ENCODE data around the gene BCAN.

Gene BCAN

GRCh38 chr1:156659661-156659987, 17.7 kb downstream of the BCAN start:
- Mint-ChIP-seq H3K4me1 (peaks cover 72% of the 10 kb centered on the region), H3K27ac (no peak overlapping the region)

GRCh38 chr1:156659988-156660751, 18.3 kb downstream of the BCAN start:
- peak overlapping the region; percentile 80 to 81 for H3K4me3 Mint-ChIP-seq
- peaks cover 33% of the 10 kb centered on the region for H3K27me3 Mint-ChIP-seq
- DNase-seq (peak; percentile 96 to 97), ATAC-seq (peak; percentile 90)
- H3K4me1 Mint-ChIP-seq = peaks cover 72% of the 10 kb centered on the region
- peak overlapping the region; percentile 73 to 80 for H3K27ac Mint-ChIP-seq
- no peaks in the 10 kb centered on the region for H3K9me3 Mint-ChIP-seq

More at GRCh38 chr1:156659661-156659987, 17.7 kb downstream of the BCAN start:
- DNase-seq = no peak
- Mint-ChIP-seq H3K9me3 (no peaks in the 10 kb centered on the region), H3K4me3 (peak overlapping the region; percentile 80 to 81), H3K27me3 (peaks cover 38% of the 10 kb centered on the region)
- ATAC-seq = no peak

GRCh38 chr1:156660752-156661112, 18.8 kb downstream of the BCAN start:
- ATAC-seq = peak; percentile 13
- H3K9me3 Mint-ChIP-seq = no peaks in the 10 kb centered on the region
- H3K4me1 Mint-ChIP-seq = peaks cover 77% of the 10 kb centered on the region
- H3K27me3 Mint-ChIP-seq = peaks cover 33% of the 10 kb centered on the region
- DNase-seq = no peak
- peak overlapping the region; percentile 80 to 81 for H3K4me3 Mint-ChIP-seq
- H3K27ac Mint-ChIP-seq = peak overlapping the region; percentile 20 to 80

GRCh38 chr1:156662005-156662799, 20.3 kb downstream of the BCAN start:
- H3K9me3 Mint-ChIP-seq = no peaks in the 10 kb centered on the region
- H3K27ac Mint-ChIP-seq = no peak overlapping the region
- ATAC-seq (no peak), DNase-seq (no peak)
- H3K4me3 Mint-ChIP-seq = no peak overlapping the region
- H3K27me3 Mint-ChIP-seq = peaks cover 22% of the 10 kb centered on the region
- peaks cover 71% of the 10 kb centered on the region for H3K4me1 Mint-ChIP-seq

GRCh38 chr1:156662800-156663055, 20.8 kb downstream of the BCAN start:
- peaks cover 16% of the 10 kb centered on the region for H3K27me3 Mint-ChIP-seq
- peaks cover 66% of the 10 kb centered on the region for H3K4me1 Mint-ChIP-seq
- H3K9me3 Mint-ChIP-seq = no peaks in the 10 kb centered on the region
- ATAC-seq (no peak), DNase-seq (no peak)
- peak overlapping the region in 1 of 2 donors; percentile 79 for H3K27ac Mint-ChIP-seq
- no peak overlapping the region for H3K4me3 Mint-ChIP-seq

GRCh38 chr1:156663178-156663577, 21.3 kb downstream of the BCAN start:
- H3K4me1 Mint-ChIP-seq = peaks cover 61% of the 10 kb centered on the region

GRCh38 chr1:156664046-156664766, 22.3 kb downstream of the BCAN start:
- Mint-ChIP-seq H3K9me3 (no peaks in the 10 kb centered on the region), H3K4me1 (peaks cover 52% of the 10 kb centered on the region), H3K4me3 (no peak overlapping the region), H3K27me3 (peaks cover 9% of the 10 kb centered on the region), H3K27ac (no peak overlapping the region)
- DNase-seq (no peak), ATAC-seq (no peak)

More at GRCh38 chr1:156663178-156663577, 21.3 kb downstream of the BCAN start:
- Mint-ChIP-seq H3K9me3 (no peaks in the 10 kb centered on the region), H3K27ac (peak overlapping the region in 1 of 2 donors; percentile 79), H3K4me3 (no peak overlapping the region), H3K27me3 (peaks cover 12% of the 10 kb centered on the region)
- ATAC-seq = no peak
- DNase-seq = no peak

- H3K9me3 Mint-ChIP-seq = no peaks in the 10 kb centered on the region
- peaks cover 9% of the 10 kb centered on the region for H3K27me3 Mint-ChIP-seq
- H3K27ac Mint-ChIP-seq = no peak overlapping the region
- DNase-seq = no peak
- no peak overlapping the region for H3K4me3 Mint-ChIP-seq
- H3K4me1 Mint-ChIP-seq = peaks cover 45% of the 10 kb centered on the region
- ATAC-seq = no peak
Measured at GRCh38 chr1:156664767-156665411, 23.0 kb downstream of the BCAN start.

GRCh38 chr1:156665539-156665938, 23.6 kb downstream of the BCAN start:
- DNase-seq = no peak
- no peaks in the 10 kb centered on the region for H3K9me3 Mint-ChIP-seq
- ATAC-seq = no peak
- H3K4me3 Mint-ChIP-seq = no peak overlapping the region
- peaks cover 9% of the 10 kb centered on the region for H3K27me3 Mint-ChIP-seq
- peaks cover 38% of the 10 kb centered on the region for H3K4me1 Mint-ChIP-seq
- H3K27ac Mint-ChIP-seq = peak overlapping the region in 1 of 2 donors; percentile 14

GRCh38 chr1:156666862-156667609, 25.1 kb downstream of the BCAN start:
- DNase-seq (no peak), ATAC-seq (peak; percentile 13)
- Mint-ChIP-seq H3K4me3 (no peak overlapping the region), H3K9me3 (no peaks in the 10 kb centered on the region), H3K27ac (peak overlapping the region in 1 of 2 donors; percentile 37), H3K4me1 (peaks cover 23% of the 10 kb centered on the region), H3K27me3 (peaks cover 23% of the 10 kb centered on the region)

- H3K4me1 Mint-ChIP-seq = peaks cover 19% of the 10 kb centered on the region
- ATAC-seq (no peak), DNase-seq (no peak)
- H3K27me3 Mint-ChIP-seq = peaks cover 28% of the 10 kb centered on the region
- H3K9me3 Mint-ChIP-seq = no peaks in the 10 kb centered on the region
- H3K27ac Mint-ChIP-seq = no peak overlapping the region
- H3K4me3 Mint-ChIP-seq = no peak overlapping the region
Measured at GRCh38 chr1:156667610-156667967, 25.7 kb downstream of the BCAN start.

- Mint-ChIP-seq H3K27ac (no peak overlapping the region), H3K4me3 (no peak overlapping the region), H3K9me3 (no peaks in the 10 kb centered on the region), H3K27me3 (peaks cover 34% of the 10 kb centered on the region), H3K4me1 (peaks cover 14% of the 10 kb centered on the region)
- DNase-seq = no peak
- no peak for ATAC-seq
Measured at GRCh38 chr1:156667968-156668709, 26.2 kb downstream of the BCAN start.

GRCh38 chr1:156668801-156669637, 27.1 kb downstream of the BCAN start:
- Mint-ChIP-seq H3K4me1 (peaks cover 7% of the 10 kb centered on the region), H3K27ac (peak overlapping the region in 1 of 2 donors; percentile 17), H3K9me3 (no peaks in the 10 kb centered on the region), H3K4me3 (no peak overlapping the region), H3K27me3 (peaks cover 42% of the 10 kb centered on the region)
- DNase-seq (no peak), ATAC-seq (no peak)

- peaks cover 50% of the 10 kb centered on the region for H3K27me3 Mint-ChIP-seq
- peaks cover 7% of the 10 kb centered on the region for H3K4me1 Mint-ChIP-seq
- H3K9me3 Mint-ChIP-seq = no peaks in the 10 kb centered on the region
- no peak for ATAC-seq
- no peak for DNase-seq
- H3K4me3 Mint-ChIP-seq = no peak overlapping the region
- H3K27ac Mint-ChIP-seq = no peak overlapping the region
Measured at GRCh38 chr1:156669794-156670193, 27.9 kb downstream of the BCAN start.
